Spleen (tissue), 11 donors: ENCODE measurements around the gene IL25. TPM values are rescaled to one million over a fixed set of nuclear protein-coding genes. Genes with fewer than 3 reads are reported as not detected.
A peak's percentile ranks its signal among the peaks of the same experiment; 100 is the strongest.

Experiments
- DNase-seq: peaks from one replicate; pipeline ENCODE4 v3.0.0-alpha.2; 2020
- H3K27ac ChIP-seq, 8 donors: fragments of 200-600 bp; sonication (generic) in 7 of 8; 1 replicate in 4 of 8; 2 replicates in 4 of 8; pipeline versions ENCODE4 v1.5.0 to v1.8.0; 2016 to 2021; ENCODE audit warnings: inconsistent platforms in 4 of 8, mild to moderate bottlenecking in 4 of 8, moderate library complexity in 1 of 8
- H3K27me3 ChIP-seq, 7 donors: fragments of 200-600 bp; sonication (generic) in 6 of 7; replicated peaks in 1 of 7; 1 replicate in 4 of 7; 2 replicates in 3 of 7; pipeline versions ENCODE4 v1.5.0 to v1.8.0; 2016 to 2021; ENCODE audit warnings: inconsistent platforms in 3 of 7, mild to moderate bottlenecking in 1 of 7
- H3K36me3 ChIP-seq, 6 donors: fragments of 200-600 bp; sonication (generic) in 5 of 6; 1 replicate in 4 of 6; 2 replicates in 2 of 6; pipeline versions ENCODE4 v1.5.0 to v1.8.0; 2016 to 2021; ENCODE audit warnings: inconsistent platforms in 2 of 6
- H3K4me1 ChIP-seq, 6 donors: fragments of 200-600 bp; sonication (generic) in 5 of 6; 1 replicate in 3 of 6; 2 replicates in 3 of 6; pipeline versions ENCODE4 v1.5.0 to v1.8.0; 2016 to 2021; ENCODE audit warnings: inconsistent platforms in 3 of 6
- H3K4me3 ChIP-seq, 8 donors: fragments of 200-600 bp; sonication (generic) in 7 of 8; 1 replicate in 4 of 8; 2 replicates in 4 of 8; pipeline versions ENCODE4 v1.5.0 to v1.8.0; 2016 to 2021; ENCODE audit warnings: inconsistent platforms in 4 of 8, mild to moderate bottlenecking in 4 of 8, moderate library complexity in 2 of 8
- H3K9me3 ChIP-seq, 8 donors: fragments of 200-600 bp; sonication (generic) in 7 of 8; 1 replicate in 4 of 8; 2 replicates in 4 of 8; pipeline versions ENCODE4 v1.5.0 to v1.8.0; 2016 to 2021; ENCODE audit warnings: inconsistent platforms in 4 of 8
- POLR2A ChIP-seq, 3 donors: fragments of 450-650 bp; IDR thresholded peaks; one replicate each; pipeline ENCODE4 v1.5.1; 2017; ENCODE audit warnings: antibody characterized with exemption in 3 of 3, mild to moderate bottlenecking in 1 of 3
- POLR2AphosphoS5 ChIP-seq, 3 donors: sonication (generic); formaldehyde crosslinking; IDR thresholded peaks; one replicate each; pipeline ENCODE4 v1.5.1; 2017; ENCODE audit warnings: antibody characterized with exemption in 3 of 3
- WGBS, 5 donors: extraction: QIAGEN DNeasy Blood & Tissue Kit in 3 of 5; methylation state at CpG; one replicate each; pipeline versions ENCODE4 v1.1.5 to v1.1.7; 2013 to 2018; 5-methylcytosine and 5-hydroxymethylcytosine counted together
- intact Hi-C: fragments of 100-400 bp; cut with DNase I; formaldehyde crosslinking; loops from one replicate; pipeline ENCODE4 v1.15.0; 2023; ENCODE audit warnings: low total_unique reads
- polyA plus RNA-seq, 3 donors: library from polyadenylated mRNA; stranded (reverse); fragments of 200-250 nt; gene quantifications; one replicate each; pipeline ENCODE4 v1.2.1, GENCODE V29; 2013
- total RNA-seq, 7 donors: library from RNA; depleted of rRNA in 3 of 7; stranded (reverse); fragments of >200 nt in 3 of 7; fragmentation: NEBNext Ultra II Directional in 4 of 7; extraction: Animal tissue kit (Norgen Biotek cat#: 25700) in 4 of 7; gene quantifications; one replicate each; pipeline versions ENCODE4 v1.1.0 to v1.2.1, GENCODE V29; 2016 to 2021
- TF ChIP-seq, protein P1 (sequence below), 11 experiments: fragments of 200-600 bp in 7 of 11; fragments of 450-650 bp in 4 of 11; sonication (generic) in 4 of 11; IDR thresholded peaks in 8 of 11; conservative IDR thresholded peaks in 3 of 11; 1 replicate in 7 of 11; 2 replicates in 4 of 11; pipeline versions ENCODE4 v1.4.0 to v1.8.0; 2016 to 2021; ENCODE audit warnings: antibody characterized with exemption in 11 of 11, inconsistent platforms in 4 of 11, mild to moderate bottlenecking in 1 of 11
- donor health status: healthy with polysubstance abuse.
- donor health status: DM: no; HTN: no; CAD: no; lungs with moderate emphysema.
- donor health status: DM: no; HTN: no; CAD: no.
- donor health status: Bipolar disorder and iron deficiency.
- donor health status: healthy.
- donor health status: DM: no; HTN: no; CAD: no.
- donor health status: DM: yes; HTN: yes; CAD: no.

The IL25 gene
- total and polyA plus RNA-seq, 10 donors = not detected

DNA sequence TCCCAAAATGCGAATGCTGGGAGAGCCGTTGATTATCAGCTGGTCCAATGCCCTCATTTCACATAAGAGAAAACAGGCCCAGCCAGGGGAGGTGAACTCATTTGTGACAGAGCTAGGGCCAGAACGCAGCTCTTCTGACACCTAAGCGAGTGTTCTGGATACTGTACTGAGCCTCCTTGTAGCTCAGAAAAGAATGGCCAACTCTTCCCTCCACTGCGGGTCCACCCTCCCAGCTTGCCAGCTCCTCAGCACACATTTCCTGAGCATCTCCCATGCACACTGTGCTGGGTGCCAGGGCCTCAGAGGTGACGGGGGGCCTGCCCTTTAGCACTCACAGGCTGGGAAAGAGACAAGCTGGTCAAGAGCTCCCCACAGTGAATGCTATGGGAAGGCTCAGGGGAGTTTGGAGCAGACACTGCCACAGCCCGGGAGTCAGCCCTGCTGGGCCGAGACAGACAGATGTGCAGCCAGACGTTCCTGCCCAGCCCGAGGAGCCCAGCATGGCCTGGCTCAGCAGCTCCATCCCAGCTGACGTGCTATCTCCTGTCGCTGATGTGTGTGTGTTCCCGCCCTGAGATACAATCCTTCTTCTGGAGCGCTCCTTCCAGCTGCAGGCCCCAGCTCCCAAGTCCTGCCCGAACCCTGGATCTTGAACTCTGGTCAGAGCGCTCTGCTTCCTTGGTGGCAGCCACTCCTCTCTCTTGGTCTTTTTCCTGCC lies 7.7 kb downstream of the IL25 start:
- intact Hi-C loops = loop anchor here (5.0 kb wide), 1 partner anchor 113 kb away; no protein-coding TSS in a partner anchor
- WGBS, 5 donors = 67 to 79% (median 75%) methylated on average over 14 to 16 of the region's 16 CpGs

DNA sequence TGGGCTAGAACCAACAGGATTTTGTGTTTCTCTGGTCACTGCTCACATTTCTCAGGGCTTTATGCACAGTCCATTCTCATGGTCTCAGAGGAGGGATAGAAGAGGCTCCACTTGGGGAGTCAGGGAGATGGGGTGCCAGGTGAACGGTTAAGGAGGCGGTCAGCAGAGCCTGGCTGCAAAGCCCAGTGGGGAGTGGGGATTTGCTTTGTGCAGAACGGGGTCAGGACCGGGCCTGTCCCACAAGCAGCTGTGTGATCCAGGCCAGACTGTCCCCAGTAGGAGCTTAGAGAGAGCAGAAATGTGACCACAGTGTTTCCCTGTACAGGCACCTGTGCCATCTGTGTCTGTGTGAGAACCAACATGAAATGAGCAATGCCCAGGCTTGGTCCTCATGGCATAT lies 8.4 kb downstream of the IL25 start:
- H3K27me3 ChIP-seq = peaks cover 0 to 43% (median 3%) of the 10 kb centered on the region in 7 donors
- H3K4me3 ChIP-seq = no peak overlapping the region
- H3K9me3 ChIP-seq = no peaks in the 10 kb centered on the region
- H3K4me1 ChIP-seq = peaks cover 0 to 1% (median 0%) of the 10 kb centered on the region in 6 donors
- intact Hi-C loops = loop anchor here (5.0 kb wide), 1 partner anchor 114 kb away; no protein-coding TSS in a partner anchor
- no peak overlapping the region for H3K27ac ChIP-seq
- TF ChIP-seq, protein P1, sequence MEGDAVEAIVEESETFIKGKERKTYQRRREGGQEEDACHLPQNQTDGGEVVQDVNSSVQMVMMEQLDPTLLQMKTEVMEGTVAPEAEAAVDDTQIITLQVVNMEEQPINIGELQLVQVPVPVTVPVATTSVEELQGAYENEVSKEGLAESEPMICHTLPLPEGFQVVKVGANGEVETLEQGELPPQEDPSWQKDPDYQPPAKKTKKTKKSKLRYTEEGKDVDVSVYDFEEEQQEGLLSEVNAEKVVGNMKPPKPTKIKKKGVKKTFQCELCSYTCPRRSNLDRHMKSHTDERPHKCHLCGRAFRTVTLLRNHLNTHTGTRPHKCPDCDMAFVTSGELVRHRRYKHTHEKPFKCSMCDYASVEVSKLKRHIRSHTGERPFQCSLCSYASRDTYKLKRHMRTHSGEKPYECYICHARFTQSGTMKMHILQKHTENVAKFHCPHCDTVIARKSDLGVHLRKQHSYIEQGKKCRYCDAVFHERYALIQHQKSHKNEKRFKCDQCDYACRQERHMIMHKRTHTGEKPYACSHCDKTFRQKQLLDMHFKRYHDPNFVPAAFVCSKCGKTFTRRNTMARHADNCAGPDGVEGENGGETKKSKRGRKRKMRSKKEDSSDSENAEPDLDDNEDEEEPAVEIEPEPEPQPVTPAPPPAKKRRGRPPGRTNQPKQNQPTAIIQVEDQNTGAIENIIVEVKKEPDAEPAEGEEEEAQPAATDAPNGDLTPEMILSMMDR (IDR thresholded peaks at IDR 0.05 in 8 of 11, conservative IDR thresholded peaks at IDR 0.05 in 3 of 11) = no peak
- TF ChIP-seq POLR2AphosphoS5 (IDR thresholded peaks at IDR 0.05) (no peak), POLR2A (IDR thresholded peaks at IDR 0.05) (no peak)
- 83 to 93% (median 90%) methylated on average over 4 of the region's 4 CpGs for whole genome bisulfite sequencing, 5 donors
- H3K36me3 ChIP-seq = no peaks in the 10 kb centered on the region
- no peak for DNase-seq

More for the DNA sequence above, 7.7 kb downstream of the IL25 start:
- Histone ChIP-seq H3K4me3 (no peak overlapping the region), H3K27ac (no peak overlapping the region), H3K4me1 (peaks cover 0 to 6% (median 0%) of the 10 kb centered on the region in 6 donors), H3K9me3 (no peaks in the 10 kb centered on the region), H3K27me3 (peaks cover 0 to 43% (median 3%) of the 10 kb centered on the region in 7 donors), H3K36me3 (no peaks in the 10 kb centered on the region)
- DNase-seq = no peak
- TF ChIP-seq POLR2AphosphoS5 (IDR thresholded peaks at IDR 0.05) (no peak), POLR2A (IDR thresholded peaks at IDR 0.05) (no peak)
- TF ChIP-seq, protein P1 (IDR thresholded peaks at IDR 0.05 in 8 of 11, conservative IDR thresholded peaks at IDR 0.05 in 3 of 11) = peak in 3 of 11 experiments; percentile 35 to 58 (median 44)

DNA sequence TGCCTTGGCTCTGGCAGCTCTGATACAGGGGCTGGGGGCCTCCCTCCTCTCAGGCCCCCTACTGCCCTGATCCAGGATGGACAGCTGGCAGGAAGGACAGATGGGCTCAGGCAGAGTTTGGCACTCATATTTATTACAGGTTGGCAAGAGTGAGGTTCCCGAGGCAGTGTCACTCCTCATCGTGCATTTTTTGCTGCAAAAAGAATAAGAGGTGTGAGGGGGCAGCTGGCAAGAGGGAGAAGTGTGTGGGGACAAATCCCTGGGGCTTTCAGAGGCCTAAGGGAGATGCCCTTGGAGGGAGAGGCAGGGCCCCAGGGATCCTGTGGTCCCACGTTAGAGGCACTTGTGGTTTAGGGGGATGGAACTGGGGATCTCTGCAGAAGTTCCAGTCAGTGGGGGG lies 9.3 kb downstream of the IL25 start:
- no peaks in the 10 kb centered on the region for H3K36me3 ChIP-seq
- TF ChIP-seq POLR2AphosphoS5 (IDR thresholded peaks at IDR 0.05) (no peak), POLR2A (IDR thresholded peaks at IDR 0.05) (no peak)
- TF ChIP-seq, protein P1 (IDR thresholded peaks at IDR 0.05 in 8 of 11, conservative IDR thresholded peaks at IDR 0.05 in 3 of 11) = no peak
- no peak overlapping the region for H3K27ac ChIP-seq
- no peak for DNase-seq
- H3K4me1 ChIP-seq = no peaks in the 10 kb centered on the region
- WGBS, 5 donors = 33 to 43% (median 36%) methylated on average over 3 of the region's 3 CpGs
- intact Hi-C loops = loop anchor here (5.0 kb wide), 1 partner anchor 115 kb away; no protein-coding TSS in a partner anchor
- H3K27me3 ChIP-seq = peaks cover 0 to 43% (median 3%) of the 10 kb centered on the region in 7 donors
- no peaks in the 10 kb centered on the region for H3K9me3 ChIP-seq
- H3K4me3 ChIP-seq = no peak overlapping the region

DNA sequence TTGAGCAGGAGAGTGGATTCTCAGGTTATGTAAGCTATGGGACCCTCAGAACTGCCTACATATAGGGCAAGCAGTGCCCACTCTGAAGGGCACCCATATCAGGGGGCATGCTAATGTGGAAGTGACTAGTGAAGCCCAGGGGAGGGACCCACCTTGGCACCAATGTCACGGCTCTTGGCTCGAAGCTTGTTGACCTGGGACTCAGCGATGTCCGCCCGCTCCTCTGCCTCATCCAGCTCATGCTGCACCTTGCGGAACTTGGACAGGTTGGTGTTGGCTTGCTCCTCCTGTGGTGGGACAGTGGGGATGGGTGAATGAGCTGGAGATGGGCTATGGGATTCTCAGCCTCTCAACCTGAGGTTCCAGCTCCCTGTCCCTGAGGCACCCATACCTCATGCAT lies 9.7 kb downstream of the IL25 start:
- DNase-seq = no peak
- intact Hi-C loops = loop anchor here (5.0 kb wide), 1 partner anchor 115 kb away; no protein-coding TSS in a partner anchor
- 77 to 98% (median 95%) methylated on average over 5 to 6 of the region's 6 CpGs for WGBS, 5 donors

More for the DNA sequence above, 9.7 kb downstream of the IL25 start:
- H3K36me3 ChIP-seq = no peaks in the 10 kb centered on the region
- TF ChIP-seq POLR2AphosphoS5 (IDR thresholded peaks at IDR 0.05) (no peak), POLR2A (IDR thresholded peaks at IDR 0.05) (no peak)
- TF ChIP-seq, protein P1 (IDR thresholded peaks at IDR 0.05 in 8 of 11, conservative IDR thresholded peaks at IDR 0.05 in 3 of 11) = no peak
- H3K27me3 ChIP-seq = peaks cover 0 to 43% (median 3%) of the 10 kb centered on the region in 7 donors
- H3K9me3 ChIP-seq = no peaks in the 10 kb centered on the region
- H3K4me1 ChIP-seq = no peaks in the 10 kb centered on the region
- no peak overlapping the region for H3K4me3 ChIP-seq
- H3K27ac ChIP-seq = no peak overlapping the region
